ENCODE measurements around the gene MAPKAP1.

- TF ChIP-seq POU2F2 (IDR thresholded peaks at IDR 0.05; ENCODE audit: low read depth, low read length) (no peak), POLR2A (IDR thresholded peaks at IDR 0.05; ENCODE audit: low read depth, low read length) (no peak), POLR2AphosphoS5 (IDR thresholded peaks at IDR 0.05; ENCODE audit: low read depth, low read length) (no peak), TAF1 (IDR thresholded peaks at IDR 0.05; ENCODE audit: low read depth, low read length) (no peak), SPI1 (IDR thresholded peaks at IDR 0.05; ENCODE audit: low read depth, low read length) (no peak)
These were observed 38.0 kb upstream of the MAPKAP1 start for GRCh38 chr9:125745018-125745417.
